Right cardiac atrium (tissue), 5 donors: ENCODE data around the gene ATP13A1. TPM values are rescaled to one million over a fixed set of nuclear protein-coding genes. Genes with fewer than 3 reads are reported as not detected.

ENCODE experiments used
- polyA plus RNA-seq: library from polyadenylated mRNA; stranded (reverse); fragments of 200-250 nt; gene quantifications from one replicate; pipeline ENCODE4 v1.2.3, GENCODE V29; 2013
- total RNA-seq, 4 donors: library from RNA; stranded (reverse); fragmentation: NEBNext Ultra II Directional; extraction: Animal tissue kit (Norgen Biotek cat#: 25700); gene quantifications; one replicate each; pipeline ENCODE4 v1.2.1, GENCODE V29; 2021
- donor health status: healthy with polysubstance abuse.
- donor health status: DM: no; HTN: yes; CAD: no.
- donor health status: DM: no; HTN: no; CAD: no.
- donor health status: DM: no; HTN: yes; CAD: no; lungs with severe emphysema.
- donor health status: DM: yes; HTN: yes; CAD: no.

ATP13A1 gene
- total and polyA plus RNA-seq, 5 donors: 16.7 to 28.0 (median 22.0) TPM

Other genes with a start within 250 kb of the ATP13A1 start
- under 1 TPM; 0.28 to 0.97 (median 0.82) TPM for gene TSSK6, start 148.1 kb downstream of the ATP13A1 start, total RNA-seq
- gene TSSK6, start 148.1 kb downstream of the ATP13A1 start, polyA plus RNA-seq: 0.77 TPM
- 1,000 to 10,000 TPM in 1 of 4 donors, 100 to 1,000 TPM in 3; 785 to 1,013 (median 850) TPM for gene NDUFA13, start 147.5 kb downstream of the ATP13A1 start, total RNA-seq
- 1,226 TPM for gene NDUFA13, start 147.5 kb downstream of the ATP13A1 start, polyA plus RNA-seq
- 1 to 10 TPM; 1.3 to 4.3 (median 1.6) TPM for gene YJEFN3, start 134.8 kb downstream of the ATP13A1 start, total RNA-seq
- gene YJEFN3, start 134.8 kb downstream of the ATP13A1 start, polyA plus RNA-seq: 2.9 TPM
- gene CILP2, start 125.4 kb downstream of the ATP13A1 start, total RNA-seq: under 1 TPM; 0.08 to 0.39 (median 0.22) TPM
- 0.05 TPM for gene CILP2, start 125.4 kb downstream of the ATP13A1 start, polyA plus RNA-seq
- gene PBX4, start 45.0 kb downstream of the ATP13A1 start, total RNA-seq: under 1 TPM in 1 of 4 donors, not detected in 3; 0.56 TPM
- gene PBX4, start 45.0 kb downstream of the ATP13A1 start, polyA plus RNA-seq: 0.36 TPM
- gene LPAR2, start 35.5 kb downstream of the ATP13A1 start, total RNA-seq: 1 to 10 TPM in 2 of 4 donors, under 1 TPM in 2; 0.57 to 3.0 (median 1.2) TPM
- gene LPAR2, start 35.5 kb downstream of the ATP13A1 start, polyA plus RNA-seq: 1.1 TPM
- 1 to 10 TPM; 3.1 to 6.3 (median 5.3) TPM for gene GMIP, start 20.0 kb downstream of the ATP13A1 start, total RNA-seq
- gene GMIP, start 20.0 kb downstream of the ATP13A1 start, polyA plus RNA-seq: 2.3 TPM
- 1 to 10 TPM; 3.1 to 5.9 (median 5.0) TPM for gene ZNF101, start 5.2 kb upstream of the ATP13A1 start, total RNA-seq
- 3.1 TPM for gene ZNF101, start 5.2 kb upstream of the ATP13A1 start, polyA plus RNA-seq
- gene ZNF14, start 69.4 kb upstream of the ATP13A1 start, total RNA-seq: 1 to 10 TPM; 4.4 to 5.8 (median 5.3) TPM
- 3.5 TPM for gene ZNF14, start 69.4 kb upstream of the ATP13A1 start, polyA plus RNA-seq
- gene ZNF506, start 158.1 kb upstream of the ATP13A1 start, total RNA-seq: 10 to 100 TPM; 13.6 to 17.4 (median 15.1) TPM
- gene ZNF506, start 158.1 kb upstream of the ATP13A1 start, polyA plus RNA-seq: 6.6 TPM
- 1 to 10 TPM; 7.5 to 8.9 (median 8.6) TPM for gene ZNF253, start 202.2 kb upstream of the ATP13A1 start, total RNA-seq
- gene ZNF253, start 202.2 kb upstream of the ATP13A1 start, polyA plus RNA-seq: 5.4 TPM
- gene ZNF93, start 237.3 kb upstream of the ATP13A1 start, total RNA-seq: 1 to 10 TPM; 1.7 to 2.2 (median 2.0) TPM
- 1.9 TPM for gene ZNF93, start 237.3 kb upstream of the ATP13A1 start, polyA plus RNA-seq